ENCODE data around the gene TMEM164. TPM values are rescaled to one million over a fixed set of nuclear protein-coding genes. Genes with fewer than 3 reads are reported as not detected.

The TMEM164 gene
- total RNA-seq, 1 donor from 2014 or later = 23.9 TPM

GRCh38 chrX:110170029-110170428 lies 167.1 kb downstream of the TMEM164 start:
- no peak for DNase-seq

DNA sequence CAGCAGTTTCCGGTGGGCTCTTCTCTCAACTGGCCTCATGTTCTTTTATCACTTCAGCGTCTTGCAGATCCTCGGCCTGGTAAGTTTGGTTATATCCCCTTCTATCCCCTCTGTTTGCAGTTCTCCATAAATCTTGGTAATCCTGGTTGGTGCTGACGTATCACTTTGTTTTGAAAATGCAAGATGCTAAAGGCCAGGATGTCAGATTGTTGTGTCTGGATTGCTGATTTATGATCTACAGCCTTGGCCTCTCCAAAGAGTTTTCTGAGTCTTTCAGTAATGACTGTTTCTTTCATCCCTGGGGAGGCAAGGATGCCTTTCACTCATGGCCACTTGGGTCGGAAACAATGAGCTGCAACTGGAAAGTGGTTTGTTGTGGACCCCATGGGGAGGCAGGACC lies 168.5 kb downstream of the TMEM164 start:
- no peak for DNase-seq

GRCh38 chrX:110172215-110172614 lies 169.3 kb downstream of the TMEM164 start:
- no peak for DNase-seq

DNA sequence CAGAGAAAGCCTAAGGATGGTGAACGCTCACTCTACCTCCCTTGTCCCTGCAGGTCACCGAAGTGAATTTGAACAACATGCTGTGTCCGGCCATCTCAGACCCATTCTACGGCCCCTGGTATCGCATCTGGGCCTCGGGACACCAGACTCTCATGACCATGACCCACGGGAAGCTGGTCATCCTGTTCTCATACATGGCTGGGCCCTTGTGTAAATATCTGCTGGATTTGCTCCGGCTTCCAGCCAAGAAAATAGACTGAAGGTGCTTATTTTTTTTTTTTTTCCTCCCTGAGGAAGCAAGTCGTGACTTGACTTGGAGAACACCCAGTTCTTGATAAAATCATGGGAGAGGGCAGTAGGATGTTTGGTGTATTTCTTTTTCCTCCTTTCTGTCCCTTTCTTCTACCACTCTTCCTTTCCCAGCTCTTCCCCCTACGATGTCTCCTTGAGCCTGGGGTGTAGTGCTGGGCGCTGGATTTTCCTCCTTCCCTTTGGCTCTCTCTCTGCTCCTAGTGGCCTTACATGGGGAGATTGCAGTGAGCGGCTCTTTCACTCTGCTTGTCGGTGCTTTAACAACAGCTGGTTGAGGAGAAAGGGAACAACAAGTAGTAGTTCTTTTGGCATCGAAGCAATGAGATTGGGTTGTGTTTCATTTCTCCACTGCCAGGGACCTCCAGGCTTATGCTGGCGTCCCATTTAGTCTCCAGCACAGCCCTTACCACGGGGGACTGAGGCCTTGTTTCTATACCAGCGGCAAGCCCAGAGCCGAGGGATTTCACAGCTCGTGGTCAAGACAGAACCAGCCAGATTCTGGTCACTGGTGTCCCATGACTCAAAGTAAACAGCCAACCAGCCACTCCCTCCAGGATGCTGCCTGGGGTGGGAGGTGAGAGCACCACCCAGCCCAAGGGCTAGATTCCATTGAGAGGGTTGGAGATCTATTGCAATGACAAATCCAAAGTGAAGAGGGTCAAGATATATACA lies 170.6 kb downstream of the TMEM164 start:
- no peak for DNase-seq

GRCh38 chrX:110175146-110175545 lies 172.2 kb downstream of the TMEM164 start:
- DNase-seq = no peak

DNA sequence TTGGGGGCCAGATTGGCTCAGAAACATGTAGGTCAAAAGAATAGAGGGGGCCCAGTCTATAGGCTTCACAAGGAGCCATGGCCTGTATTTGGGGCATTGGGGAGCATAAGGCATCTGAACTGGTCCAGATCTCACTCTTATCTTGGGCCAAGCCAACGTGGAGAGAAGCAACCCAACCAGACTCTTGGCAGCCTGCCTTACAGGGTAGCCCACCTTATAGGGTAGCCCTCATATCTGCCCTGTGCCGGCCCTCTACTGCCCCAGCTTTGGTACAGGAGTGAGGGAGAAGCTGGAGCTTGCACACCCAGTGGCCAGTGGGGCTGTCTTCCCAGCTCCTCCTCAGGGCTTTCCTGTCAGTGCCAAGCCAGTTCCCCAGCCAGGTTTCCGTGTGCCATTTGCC lies 172.8 kb downstream of the TMEM164 start:
- no peak for DNase-seq

- no peak for DNase-seq
These were observed 175.4 kb downstream of the TMEM164 start for GRCh38 chrX:110178179-110178865.

GRCh38 chrX:110180176-110180927 lies 177.4 kb downstream of the TMEM164 start:
- DNase-seq = peak; percentile 45

- DNase-seq = no peak
These were observed 178.0 kb downstream of the TMEM164 start for GRCh38 chrX:110180928-110181310.

GRCh38 chrX:110181459-110182137 lies 178.7 kb downstream of the TMEM164 start:
- DNase-seq = no peak

DNA sequence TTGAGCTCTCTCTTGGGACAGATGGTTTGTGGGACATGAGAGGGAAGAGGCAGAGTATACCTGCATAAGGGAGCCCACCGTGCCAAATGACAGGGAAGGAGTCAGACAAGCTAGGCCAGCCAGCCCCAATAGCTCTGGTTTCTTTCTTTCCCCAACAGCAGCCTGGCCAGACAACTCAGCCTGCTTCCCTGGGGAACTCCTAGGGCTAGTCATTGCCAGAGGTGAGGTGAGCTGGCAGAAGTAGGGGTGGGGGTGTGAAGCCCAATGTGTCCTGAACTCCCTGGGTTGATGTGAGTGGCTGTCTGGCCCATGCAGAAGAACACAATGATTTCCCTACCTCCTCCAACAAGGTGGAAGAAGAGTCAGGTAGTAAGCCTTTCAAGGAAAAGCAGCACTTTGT lies 179.4 kb downstream of the TMEM164 start:
- no peak for DNase-seq

DNA sequence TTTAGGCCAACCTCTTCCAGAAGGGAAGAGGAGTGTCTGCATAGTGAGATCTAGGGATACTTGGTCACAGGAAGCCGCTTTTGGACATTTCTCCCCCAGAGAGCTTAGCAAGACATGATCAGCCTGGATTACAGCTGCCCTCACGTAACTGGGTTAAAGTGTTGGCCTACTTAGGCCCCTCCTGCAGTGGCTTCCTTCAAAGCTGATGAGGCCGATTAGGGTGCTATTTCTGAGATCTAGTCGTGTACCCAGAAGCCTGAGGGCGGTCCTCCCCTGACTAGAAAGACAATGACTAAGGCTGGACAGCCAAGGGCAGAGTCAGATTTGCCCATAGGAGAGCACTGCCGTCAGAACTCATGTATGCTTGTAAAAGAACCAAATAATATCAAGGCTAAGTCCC lies 180.0 kb downstream of the TMEM164 start:
- no peak for DNase-seq

DNA sequence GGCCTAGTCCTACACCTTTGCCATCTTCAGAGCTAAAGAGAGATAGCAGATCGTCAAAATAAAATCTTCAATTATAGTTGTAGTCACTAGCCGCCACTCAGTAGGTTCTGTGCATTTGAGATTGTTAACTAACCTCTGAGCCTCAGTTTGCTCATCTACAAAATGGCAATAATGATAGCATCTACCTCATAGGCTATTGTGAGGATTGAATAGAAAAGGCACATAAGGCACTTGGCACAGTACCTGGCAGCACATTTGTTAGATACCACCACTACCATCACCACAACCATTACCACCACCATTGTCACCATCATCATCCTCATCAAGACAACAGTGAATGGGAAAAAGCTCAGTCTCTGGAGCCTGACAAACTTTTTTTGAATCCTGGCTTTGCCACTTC lies 180.4 kb downstream of the TMEM164 start:
- no peak for DNase-seq

DNA sequence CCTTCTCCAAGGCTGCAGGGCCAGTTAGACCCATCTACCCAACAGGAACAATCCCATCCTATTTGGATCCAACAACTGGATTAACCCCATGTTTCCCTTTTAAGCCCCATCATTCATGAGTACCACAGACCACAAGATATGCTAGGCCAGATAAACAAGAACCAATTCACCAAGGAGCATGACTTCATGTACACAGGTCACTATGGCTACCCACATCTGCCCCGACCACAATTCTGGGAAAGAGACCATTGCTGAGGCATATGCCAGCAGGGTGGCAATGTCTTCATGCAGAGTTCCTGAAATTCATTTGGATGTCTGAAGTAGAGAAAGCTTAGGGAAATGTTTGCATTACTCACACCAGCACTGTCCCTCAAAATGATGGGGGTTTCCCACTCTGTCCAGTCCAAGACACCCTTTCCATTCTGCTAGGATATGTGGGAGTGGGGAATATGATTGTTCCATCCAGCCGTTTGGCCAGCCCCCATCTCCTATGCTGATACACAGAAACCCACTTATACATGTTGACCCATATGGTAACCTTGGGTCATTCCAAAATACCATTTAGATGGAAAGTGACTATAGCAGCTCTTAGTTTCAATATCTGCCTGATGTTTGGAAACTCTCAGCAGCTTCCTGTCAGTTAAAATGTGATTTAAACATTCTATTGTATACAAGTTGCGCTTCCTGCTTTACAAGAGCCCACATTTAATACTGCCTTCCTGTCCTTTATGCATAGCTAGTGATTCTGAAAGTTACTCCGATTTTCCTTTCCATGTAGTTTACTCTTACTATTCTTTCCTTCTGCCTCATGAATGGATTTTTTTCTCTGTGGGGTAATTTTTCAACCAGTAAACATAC lies 186.0 kb downstream of the TMEM164 start:
- DNase-seq = no peak

DNA sequence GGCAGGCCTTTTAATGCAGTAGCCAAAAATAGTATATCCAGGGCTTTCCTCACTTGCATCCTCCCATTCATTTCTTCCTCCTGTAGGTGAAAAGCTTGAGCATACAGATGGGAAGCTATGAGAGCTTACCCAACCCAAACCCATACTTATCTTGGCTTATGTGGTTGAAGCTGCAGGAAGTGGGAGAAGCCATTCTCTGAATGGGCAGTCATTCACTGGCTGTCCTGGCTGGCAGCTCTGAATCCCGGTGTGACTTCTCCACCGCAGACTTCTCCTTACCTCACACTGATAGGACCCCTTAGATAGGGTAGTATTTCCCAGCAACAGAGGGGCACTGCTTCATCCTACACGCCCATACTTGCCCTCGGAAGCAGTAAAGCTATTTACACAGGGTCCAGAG lies 189.6 kb downstream of the TMEM164 start:
- no peak for DNase-seq

DNA sequence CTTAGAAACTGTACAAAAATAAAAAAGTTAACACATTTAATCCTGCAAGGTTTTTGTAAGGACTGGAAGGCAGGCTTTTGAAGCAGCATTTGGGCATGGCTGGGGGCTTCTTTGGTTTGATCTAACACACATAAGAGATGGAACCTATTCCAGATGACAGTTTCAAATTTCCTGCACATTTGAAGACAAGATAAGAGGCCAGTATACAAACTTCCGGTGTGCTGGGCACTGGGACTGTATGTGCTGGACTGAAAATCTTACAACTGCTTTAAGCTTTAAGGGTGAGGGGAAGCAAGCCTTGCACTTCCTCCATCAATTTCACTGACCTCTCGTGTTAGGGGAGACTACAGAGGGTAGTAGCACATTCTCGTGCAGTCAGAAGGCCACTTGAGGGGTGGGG lies 192.1 kb downstream of the TMEM164 start:
- no peak for DNase-seq

DNA sequence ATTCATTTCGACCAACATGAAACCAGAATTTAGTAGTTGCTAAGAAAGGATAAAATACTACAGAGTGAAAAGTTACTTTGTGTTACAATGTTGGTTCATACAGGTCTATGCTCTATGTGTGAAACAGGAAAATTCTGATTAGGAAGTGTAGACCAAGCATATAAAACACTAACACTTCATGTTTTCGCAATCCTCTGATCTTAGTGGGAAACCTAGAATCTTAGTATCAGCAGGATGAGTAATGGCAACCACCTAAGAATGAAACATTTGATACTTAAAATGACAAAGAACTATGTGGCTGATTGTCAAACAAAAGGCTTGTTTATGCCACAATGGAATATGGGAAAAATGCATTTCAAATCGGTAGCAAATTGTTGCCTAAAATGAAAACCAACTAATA lies 198.9 kb downstream of the TMEM164 start:
- DNase-seq = no peak

DNA sequence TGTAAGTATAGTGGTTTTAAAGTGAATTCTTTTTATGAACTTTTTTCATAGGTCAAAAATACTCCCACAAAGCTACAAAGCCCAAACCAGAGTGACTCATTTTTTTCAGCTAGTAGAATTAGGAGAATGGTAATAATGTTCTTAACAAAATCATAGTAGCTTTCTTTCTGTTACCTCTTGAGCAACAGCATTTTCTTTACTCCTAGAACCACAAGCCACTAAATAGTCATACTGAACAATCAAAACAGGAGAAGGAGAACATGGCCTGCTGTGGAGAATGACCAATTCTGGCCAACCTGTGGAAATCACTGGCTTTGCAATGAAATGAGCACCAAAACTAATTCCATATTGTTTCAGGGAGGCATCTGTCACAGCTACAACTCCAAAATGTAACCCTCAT lies 202.1 kb downstream of the TMEM164 start:
- no peak for DNase-seq

DNA sequence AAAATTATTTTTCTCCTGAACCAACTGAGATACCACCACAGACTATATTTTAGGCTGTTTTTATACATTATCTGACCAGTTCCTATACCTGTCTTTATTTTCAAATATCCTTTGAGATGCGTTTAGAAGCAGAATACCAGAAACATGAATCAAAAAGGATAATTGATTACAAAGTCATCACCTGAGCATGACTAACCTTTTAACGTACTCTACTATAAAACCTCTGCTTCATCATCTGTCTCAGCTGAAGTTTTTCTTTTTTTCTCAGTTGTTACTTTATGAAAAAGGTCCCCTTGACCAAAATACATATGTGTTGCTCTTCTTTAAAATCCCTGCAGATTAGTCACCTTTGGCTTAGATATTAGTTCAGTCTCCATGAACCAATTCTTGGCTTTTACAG lies 205.2 kb downstream of the TMEM164 start:
- DNase-seq = no peak

DNA sequence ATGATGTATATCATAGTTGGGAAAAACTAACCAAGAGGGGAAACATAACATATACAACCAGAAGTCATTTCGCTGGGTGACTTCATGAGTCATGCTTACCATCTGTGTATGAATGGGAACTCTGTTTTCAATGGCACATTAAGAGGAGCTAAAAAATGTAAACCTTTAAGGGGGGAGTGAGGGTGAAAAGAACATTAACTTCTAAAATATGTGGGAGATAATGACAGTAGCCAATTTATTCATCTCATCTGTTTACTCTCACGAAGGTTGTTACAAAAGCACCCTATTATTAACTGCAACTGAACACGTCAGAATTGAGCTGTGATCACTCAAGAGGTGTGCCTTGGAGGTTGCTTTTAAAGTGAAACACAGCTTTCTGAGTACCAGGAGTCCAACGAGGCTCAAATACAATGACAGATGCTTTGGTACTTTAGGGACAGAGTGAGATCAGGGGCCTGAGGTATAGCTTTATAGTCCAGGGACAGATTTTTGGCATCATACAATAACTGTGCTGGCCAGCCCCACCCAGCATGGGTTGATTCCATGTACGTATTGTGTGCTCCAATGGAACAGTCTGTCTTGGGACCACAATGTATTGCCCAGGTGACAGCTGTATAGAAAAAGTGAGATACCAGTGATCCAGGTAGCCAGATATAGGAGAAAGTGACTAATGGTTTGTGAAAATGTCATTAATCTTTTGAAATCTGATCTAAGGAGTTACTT lies 207.7 kb downstream of the TMEM164 start:
- DNase-seq = peak; percentile 16

GRCh38 chrX:110211340-110211739 lies 208.4 kb downstream of the TMEM164 start:
- DNase-seq = no peak

All from tongue (tissue), 2 donors.